IPS-NIHi7 (cell line): ENCODE results near the gene HIF1AN.

Experiments
- DNase-seq: peaks from one replicate; pipeline ENCODE4 v3.0.0; 2012; ENCODE audit warnings: mixed read lengths; ENCODE audit errors: extremely low spot score

The HIF1AN gene

DNA sequence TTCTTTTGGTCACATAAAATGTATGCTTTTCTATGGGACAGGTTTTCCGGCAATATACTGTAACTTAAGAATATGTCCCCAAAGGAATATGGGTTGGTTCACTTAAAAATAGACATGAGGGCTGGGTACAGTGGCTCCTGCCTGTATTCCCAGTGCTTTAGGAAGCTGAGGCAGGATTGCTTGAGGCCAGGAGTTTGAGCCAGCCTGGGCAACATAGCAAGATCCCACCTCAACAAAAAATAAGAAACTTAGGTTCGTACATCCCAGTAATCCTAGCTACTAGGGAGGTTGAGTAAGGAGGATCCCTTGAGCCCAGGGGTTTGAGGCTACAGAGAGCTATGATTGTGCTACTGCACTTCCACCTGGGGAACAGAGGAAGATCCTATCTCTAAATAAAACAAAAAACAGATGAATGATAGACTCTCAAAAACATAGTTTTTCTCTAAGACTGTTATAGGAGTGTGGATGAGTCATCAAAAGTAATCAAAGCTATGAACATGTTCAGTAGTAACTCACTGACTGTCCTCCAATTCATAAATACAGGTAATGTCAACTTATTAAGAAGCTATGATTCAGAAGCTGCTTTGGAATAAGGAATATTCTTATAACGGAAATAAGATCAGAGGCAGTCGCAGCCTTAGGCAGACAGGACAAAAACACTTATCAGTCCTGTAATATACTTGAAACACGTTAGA, 13.5 kb upstream of the HIF1AN start:
- no peak for DNase-seq

DNA sequence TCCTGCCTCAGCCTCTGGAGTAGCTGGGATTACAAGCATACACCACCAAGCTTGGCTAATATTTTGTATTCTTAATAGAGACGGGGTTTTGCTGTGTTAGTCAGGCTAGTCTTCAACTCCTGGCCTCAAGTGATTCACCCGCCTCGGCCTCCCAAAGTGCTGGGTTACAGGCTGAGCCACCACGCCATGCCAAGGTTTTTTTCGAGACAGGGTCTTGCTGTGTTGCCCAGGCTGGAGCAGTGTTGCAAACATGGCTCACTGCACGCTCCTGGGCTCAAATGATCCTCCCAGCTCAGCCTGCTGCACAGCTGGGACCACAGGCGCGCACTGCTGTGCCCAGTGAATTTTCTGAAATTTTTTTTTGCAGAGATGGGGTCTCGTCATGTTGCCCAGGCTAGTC, 12.8 kb upstream of the HIF1AN start:
- no peak for DNase-seq

DNA sequence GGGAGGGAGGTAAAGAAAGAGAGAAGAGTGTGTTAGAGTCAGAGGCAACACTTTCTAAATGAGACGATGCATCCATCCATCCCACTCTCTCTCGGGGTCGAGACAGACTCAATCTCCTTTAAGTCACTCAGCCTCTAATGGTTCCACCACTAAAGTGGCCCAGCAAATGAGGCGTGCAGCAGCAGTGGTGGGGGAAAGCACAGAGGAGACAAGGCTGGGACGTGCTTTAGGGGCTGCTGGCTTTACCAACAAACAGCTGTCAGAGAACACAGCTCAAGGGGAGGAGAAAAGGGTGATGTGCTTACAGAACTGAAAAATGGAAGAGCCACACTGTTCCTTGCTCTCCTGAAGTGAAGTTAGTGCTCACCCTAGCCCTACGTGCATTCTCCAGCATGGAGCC, 11.5 kb upstream of the HIF1AN start:
- no peak for DNase-seq

DNA sequence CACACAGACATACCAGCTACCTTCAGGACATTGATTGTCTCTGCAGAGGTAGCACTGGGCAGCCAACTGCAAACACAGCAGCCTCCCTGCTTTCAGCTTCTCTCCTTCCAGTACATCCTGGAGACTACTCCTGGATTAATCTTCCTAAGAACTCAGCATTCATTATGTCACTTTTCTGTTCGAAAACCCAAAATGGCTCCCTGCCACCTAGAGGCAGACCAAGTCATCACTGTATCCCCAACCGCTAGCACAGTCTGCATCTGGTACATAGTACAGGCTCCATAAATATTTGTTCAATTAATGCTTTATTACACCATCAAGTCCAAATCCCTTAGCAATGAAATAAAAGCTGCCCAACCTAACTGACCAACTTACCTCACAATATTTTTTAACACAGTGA, 11.1 kb upstream of the HIF1AN start:
- DNase-seq = no peak

DNA sequence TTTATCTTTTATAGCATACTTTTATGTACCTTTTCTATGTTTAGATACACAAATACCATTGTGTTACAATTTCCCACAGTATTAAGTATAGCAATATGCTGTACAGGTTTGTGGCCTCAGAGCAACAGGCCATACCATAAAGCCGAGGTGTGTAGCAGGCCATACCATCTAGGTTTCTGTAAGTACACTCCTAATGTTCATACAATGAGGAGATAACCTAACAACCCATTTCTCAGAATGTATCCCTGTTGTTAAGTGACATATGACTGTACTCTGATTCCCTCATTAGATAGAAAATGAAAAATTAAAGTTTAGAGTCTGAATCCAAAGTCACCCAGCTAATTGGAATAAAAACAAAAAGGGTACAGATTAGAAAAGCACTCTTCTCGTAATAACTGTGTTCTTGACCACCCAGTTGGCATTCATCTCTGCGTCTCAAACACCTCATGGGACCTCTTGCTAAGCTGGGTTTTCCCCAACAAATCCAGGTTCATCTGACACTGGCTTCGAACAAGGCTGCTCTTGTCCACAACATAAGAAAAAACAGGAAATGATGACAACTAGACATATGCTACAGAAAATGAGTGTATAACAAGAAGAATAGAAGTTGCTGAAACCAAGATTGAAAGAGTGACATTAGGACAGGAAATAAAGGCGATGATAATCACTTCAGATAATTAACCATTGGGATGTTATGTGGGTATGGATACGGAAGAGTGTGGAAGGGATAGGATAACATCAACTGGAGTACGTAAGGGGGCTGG, 7.4 kb upstream of the HIF1AN start:
- DNase-seq = no peak

DNA sequence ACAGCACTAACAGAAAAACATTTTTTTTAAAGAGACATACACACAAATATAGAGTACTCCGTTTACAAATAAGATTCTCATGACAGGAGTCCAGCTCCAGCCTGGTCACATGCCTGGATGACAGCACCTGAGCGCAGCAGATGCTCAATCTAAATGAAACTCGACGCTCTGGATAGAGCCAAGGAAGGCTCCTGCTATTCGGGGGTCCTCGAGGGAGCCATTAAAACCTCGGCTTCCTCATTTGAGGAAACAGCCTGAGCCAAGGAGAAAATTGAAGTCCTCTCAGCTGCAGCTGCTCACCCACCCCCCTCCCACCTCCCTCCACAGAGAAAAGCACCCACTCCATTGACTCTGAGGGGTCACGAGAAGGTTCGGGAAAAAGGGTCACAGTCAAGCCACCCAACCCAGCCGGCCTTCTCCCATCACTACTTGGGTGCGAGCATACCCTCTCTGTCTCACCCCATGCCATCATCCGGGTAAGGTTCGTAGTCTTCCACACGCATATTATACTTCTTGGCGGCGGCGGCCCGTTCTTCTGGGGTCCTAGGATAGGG, 6.7 kb upstream of the HIF1AN start:
- DNase-seq = no peak

DNA sequence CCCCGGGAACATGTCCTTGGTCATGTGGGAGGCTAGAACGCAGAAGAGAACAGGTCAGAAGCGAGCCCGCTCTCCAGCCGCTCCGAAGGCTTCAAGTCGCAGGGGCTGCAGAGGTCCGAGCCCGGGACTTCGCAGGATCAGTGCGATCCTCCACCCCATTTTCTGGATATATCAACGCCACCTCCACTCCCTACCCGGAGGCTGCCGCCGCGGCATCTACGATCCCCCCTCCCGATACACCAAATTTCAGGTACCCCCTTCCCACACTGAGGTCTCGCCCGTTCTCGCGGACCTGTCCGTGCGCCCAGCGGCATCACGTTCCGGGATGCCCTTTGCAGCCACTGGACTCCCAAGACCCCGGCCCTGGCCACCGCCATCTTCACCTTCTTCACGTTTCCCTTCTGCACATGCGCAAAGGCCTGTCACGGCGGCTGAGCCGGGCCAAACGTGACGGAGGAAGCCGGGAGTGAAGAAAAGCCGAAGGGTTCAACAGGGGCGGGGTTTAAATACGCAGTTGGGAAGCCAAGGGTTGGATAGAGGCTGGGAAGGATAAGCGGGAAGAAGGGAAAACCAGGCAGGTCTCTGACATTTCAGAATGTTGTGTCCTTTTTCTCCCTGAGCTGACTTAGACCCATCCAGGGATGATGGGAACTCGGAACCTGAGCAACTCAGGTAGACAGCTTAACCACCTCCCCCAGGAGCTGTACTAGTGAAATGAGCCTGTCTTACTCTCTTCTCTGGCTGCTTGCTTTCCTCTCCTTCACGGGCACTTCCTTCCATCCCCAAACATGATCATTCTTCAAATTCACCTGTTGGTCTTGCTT, 6.1 kb upstream of the HIF1AN start, which contains the start of gene NDUFB8:
Gene NDUFB8, minus strand, starts transcription at position 397 of the 824 bp plus-strand sequence. Its CDS starts 20 bp downstream, at position 377.
- DNase-seq = peak; percentile 91

DNA sequence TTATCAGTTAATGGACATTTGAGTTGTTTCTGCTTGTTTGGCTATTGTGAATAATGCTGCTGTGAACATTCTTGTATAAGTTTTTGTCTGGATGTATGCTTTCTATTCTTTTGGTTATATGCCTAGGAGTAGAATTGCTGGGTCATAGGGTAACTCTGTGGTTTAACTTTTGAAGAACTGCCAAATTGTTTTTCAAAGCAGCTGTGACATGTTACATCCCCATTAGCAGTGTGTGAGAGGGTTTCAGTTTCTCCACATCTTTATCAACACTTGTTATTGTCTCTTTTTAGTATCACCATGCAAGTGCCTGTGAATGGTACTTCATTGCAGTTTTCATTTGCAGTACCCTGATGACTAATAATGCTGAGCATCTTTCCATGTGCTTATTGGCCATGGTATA, 4.0 kb upstream of the HIF1AN start:
- DNase-seq = no peak

DNA sequence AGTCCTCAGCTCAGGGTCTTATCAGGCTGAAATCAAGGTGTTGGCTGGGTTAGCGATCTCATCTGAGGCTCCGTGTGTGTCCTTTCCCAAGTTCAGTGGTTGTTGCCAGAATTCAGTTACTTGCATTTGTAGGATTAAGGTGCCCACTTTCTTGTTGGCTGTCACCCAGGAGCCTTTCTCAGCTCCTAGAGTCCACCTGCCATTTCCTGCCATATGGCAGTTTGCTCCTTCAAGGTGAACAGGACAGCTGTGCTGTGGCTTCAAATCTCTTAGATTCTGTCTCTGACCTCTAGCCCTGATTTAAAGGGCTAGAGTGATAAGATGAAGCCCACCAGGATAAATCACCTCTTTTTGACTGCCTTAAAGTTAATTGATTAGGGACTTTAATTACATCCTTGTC, 1.0 kb upstream of the HIF1AN start:
- no peak for DNase-seq

DNA sequence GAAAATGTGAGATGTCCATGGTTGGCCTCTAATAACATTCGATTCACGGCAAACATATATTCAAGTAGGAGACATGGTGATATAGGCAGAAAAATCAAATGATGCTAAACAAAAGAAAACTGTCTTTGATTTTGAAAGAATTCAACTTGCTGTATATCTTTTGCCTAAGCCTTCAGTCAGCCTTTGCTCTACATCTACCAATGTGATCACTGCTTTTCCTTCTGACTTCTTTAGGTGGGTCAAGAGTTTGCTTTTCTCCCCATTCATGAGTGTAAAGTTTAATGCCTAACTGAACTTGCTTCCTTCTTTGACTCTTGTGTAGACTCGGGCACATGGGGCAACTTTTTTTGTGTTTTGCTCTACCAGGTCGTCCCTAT, 417 bp upstream of the HIF1AN start:
- no peak for DNase-seq

DNA sequence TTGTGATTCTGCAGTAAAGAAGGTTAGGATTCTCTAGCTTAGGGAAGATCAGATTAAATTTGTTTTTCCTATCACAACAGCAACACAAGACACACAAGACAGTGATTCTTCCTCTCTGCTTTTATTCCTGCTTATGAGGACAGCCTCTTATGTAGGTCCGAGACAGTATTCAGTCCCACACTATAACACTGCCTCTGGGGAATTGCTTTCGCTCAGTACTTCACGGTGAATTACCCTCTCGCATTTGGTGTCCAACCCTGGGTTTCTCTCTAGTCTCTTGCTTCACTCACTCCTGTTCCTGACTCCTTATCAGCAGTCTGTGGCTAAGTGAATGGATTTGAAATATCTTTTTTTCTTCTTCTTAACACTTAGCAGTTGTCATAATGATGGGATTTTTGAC, 1.7 kb downstream of the HIF1AN start:
- no peak for DNase-seq

DNA sequence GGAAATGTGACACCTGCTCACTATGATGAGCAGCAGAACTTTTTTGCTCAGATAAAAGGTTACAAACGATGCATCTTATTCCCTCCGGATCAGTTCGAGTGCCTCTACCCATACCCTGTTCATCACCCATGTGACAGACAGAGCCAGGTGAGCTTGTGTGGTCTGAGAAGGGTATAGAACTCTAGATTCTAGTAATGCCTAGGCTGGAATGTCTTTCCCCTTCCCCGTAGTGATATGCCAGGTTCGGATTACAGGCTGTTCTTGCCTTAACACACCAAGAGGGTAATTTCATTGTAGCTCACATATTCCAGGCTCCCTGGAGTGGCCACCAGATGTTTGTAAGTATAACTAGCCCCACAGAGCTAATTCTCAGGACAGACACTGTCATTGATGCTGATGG, 9.2 kb downstream of the HIF1AN start:
- no peak for DNase-seq

DNA sequence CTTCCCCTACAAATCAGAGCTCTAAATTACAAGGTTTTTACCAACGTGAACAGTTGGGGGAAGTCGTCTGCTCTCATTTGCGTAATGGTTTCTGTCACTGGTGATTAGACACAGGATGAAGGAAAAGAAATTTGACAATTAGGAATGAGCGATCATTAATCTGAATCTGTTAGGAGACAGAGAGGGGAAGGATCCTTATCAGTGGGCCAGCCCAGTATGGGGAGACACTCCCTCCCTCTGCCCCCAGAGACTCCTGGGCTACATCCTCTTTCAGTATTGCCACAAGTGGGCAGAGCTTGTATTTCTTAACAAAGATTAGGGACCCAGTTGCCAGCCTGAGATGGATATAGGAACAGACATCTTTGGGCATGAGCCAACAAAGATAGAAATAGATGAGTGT, 15.5 kb downstream of the HIF1AN start:
- no peak for DNase-seq

DNA sequence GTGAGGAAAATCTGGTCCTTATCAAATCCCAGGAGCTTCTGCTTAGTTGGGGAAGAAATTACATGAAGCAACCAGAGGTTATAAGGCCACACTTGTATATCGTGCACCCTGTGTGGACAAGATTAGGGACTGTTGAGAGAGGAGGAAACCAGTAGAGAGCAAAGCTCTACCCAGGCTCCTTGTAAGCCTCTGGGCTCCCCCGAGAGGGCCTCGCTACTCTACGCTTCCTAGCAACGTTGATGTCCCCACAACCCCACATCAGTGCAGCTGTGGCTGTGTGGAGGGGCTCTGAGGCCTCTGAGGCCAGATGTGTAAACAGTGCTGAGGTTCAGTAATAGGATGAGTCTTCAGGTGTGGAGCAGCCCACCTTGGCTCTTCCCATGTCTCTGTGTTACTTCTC, 16.0 kb downstream of the HIF1AN start:
- no peak for DNase-seq

DNA sequence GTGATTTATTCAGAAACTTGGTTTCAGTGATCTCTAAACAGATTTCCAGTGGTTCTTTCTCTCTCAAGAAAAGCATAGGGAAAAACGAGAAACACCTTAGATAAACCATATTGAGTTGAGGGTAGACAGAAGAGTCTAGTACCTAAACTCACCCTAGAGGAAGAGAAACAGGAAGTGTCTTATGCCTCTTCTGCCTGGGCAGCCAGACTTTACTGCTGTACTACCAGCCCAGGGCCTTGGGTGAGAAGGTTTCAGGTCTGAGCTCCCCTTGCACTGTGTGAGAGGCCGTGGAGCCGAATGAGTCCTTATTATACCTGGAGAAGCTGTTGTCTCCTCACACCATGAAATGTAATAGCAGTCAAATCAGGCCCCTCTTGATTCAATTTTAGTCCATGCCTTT, 18.2 kb downstream of the HIF1AN start:
- no peak for DNase-seq

DNA sequence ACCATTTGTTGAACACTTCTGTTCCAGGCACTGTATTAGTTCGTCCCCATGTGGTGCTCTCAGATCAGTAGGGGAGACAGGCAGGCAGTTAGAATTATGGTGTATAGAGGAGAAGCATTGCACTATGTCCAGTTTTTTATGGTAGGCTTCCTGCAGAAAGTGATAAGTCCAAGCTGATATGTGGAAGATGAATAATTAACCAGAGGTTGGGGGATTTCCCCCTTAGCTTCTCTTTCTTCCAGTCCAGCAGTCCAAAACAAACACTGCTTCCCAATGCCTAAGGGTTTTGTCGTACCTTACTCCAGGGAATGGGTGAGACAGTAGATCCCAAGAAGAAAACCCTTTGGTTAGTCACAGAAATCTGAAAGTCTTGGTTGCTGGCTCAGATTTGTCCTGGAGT, 19.2 kb downstream of the HIF1AN start:
- no peak for DNase-seq

DNA sequence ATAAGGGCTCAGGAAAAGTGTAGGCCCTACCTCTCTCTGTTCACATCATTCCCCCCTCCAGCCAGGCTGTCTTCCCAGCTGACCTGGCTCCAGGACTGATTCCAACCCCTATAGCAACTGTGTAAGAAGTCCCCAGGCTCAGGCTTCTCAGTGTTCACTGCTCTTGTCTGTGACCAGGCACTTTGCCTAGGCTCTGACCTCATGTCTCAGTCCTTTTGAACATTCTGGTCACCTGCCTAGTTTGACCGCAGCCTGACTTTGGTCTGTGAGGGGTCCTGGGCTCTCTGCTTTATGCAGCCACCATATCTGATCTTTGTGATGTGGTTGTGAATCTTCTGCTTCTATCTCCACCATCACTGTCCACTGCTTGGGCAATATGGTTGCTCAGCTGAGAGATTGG, 24.5 kb downstream of the HIF1AN start:
- DNase-seq = no peak

DNA sequence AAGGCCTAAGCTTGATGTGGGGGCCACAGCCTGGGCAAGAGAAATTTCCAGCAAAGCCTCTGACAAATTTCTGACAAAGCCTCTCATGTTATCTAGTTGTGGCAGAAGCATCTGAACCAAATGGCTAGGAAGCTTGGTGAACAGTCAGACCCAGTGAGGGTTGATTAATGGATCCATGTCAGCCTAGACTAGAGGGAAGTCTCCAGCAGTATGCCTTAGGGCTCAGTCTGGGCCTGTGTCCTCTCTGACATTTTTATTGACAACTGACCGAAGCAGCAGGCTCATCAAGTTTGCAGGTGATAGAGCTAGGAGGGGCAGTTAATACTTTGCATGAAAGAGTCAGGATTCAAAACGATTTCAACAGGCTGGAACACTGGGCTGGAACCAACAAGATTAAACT, 25.3 kb downstream of the HIF1AN start:
- no peak for DNase-seq

DNA sequence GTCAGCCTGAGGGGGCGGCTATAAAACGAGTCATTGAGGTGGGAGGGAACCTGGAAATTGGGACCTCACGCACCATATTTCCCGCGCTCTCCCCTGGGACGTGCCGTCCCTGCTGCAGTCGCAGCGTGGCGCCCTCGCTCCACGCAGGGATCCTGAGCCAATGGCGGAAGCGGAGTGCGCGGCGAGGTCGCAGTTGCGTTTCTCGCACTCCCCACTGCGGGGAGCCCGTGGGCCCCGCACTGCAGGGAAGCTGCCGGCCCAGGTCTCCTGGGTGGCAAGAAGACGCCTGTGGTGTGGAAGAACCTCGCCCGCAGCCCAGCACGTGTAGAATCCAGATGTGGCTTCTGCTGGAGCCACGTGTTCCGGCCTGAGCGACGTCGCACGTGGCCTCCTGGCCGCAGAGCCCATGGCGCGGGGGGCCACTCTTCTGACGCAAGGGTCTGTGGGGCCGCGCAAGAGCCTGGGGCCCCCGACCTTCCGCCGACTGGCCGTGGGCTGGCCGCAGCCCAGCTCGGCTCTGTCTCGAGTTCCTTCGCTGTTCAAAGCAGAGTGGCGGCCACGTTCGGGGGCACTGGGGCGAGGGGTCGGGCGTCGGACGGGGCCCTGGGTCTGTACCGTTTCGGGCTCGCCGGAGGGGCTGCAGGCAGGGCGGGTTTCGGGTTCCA, 26.4 kb downstream of the HIF1AN start:
- peak; percentile 88 for DNase-seq

DNA sequence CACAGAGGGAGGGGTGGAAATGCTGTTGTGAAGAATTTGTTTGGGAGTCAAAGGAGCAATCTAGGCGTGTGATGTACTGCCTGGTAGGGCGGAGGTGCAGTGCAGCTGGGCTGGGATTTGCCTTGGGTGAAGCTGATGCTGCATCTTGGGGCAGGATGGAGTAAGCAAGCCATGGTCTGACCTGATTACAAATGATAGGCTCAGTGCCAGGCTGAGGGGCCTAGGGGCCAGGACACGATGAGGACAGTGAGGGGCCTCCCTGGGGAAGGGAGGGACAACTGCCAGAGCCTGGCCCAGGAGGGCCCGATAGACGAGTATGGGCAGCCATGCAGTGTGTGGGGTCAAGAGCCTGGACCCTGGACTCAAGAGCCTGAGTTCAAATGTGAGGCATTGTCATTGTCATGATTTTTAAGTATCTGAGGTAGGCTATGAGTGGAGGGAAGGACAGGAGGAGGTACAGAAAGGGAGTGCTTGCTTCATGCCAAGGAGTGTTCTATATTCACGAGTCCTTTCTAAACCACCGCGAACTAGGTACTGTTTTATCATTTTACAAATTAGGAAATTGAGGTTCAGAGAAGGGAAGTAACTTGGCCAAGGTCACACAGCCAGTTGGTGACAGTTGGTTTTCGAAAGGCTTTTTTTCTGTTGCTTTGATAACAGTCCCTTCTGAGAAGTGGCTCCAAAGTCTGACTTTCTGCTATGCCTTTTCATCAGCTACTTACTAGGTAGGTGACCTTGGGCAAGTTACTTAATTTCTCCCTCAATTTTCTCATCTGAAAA, 29.7 kb downstream of the HIF1AN start:
- no peak for DNase-seq

DNA sequence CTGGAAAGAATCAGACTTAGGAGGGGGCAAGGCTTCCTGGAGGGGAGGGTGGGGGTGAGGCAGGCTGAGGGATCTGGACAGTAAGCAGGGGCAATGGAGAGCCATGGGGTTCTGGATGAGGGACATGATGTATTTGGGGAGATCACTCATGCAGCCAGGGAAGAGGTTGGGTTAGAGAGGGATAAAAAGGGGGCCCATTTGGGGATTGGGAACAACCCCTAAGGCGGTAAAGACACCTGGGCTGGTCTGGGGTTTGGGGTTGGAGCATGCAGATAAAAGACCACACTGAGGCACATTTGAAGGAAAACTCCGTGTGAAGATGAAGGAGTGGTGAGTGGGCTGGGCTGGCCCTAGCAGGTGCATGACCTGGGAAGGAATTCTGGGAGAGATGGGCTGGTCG, 30.8 kb downstream of the HIF1AN start:
- no peak for DNase-seq
